Measurements from ENCODE around the gene DBF4B.
"Not testable (repeated sequence)": the region's sequence is repeated elsewhere in the genome, so short reads cannot be mapped to it uniquely, and the experiment has no call there.

Gene DBF4B

DNA sequence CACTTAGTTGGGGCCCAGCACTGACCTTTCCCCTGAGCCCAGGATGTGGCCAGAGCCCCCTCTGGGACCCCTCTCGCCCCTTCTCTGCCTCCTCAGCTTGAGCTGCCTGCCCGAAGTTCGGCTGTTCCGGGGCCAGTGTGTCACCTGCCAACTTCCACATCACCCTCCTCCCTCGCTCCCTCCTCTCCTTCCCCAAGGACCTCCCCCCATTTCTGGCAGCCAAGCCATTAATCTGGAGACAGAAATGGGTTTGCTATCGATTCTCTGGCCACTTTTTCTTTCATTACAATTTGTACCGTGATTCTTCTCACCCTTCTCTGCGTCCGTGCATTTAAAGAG, 41.5 kb downstream of the DBF4B start:
- H3K36me3 ChIP-seq = peaks cover 48% of the 10 kb centered on the region
- TF ChIP-seq, protein P1, sequence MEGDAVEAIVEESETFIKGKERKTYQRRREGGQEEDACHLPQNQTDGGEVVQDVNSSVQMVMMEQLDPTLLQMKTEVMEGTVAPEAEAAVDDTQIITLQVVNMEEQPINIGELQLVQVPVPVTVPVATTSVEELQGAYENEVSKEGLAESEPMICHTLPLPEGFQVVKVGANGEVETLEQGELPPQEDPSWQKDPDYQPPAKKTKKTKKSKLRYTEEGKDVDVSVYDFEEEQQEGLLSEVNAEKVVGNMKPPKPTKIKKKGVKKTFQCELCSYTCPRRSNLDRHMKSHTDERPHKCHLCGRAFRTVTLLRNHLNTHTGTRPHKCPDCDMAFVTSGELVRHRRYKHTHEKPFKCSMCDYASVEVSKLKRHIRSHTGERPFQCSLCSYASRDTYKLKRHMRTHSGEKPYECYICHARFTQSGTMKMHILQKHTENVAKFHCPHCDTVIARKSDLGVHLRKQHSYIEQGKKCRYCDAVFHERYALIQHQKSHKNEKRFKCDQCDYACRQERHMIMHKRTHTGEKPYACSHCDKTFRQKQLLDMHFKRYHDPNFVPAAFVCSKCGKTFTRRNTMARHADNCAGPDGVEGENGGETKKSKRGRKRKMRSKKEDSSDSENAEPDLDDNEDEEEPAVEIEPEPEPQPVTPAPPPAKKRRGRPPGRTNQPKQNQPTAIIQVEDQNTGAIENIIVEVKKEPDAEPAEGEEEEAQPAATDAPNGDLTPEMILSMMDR (IDR thresholded peaks at IDR 0.05) = no peak
- no peaks in the 10 kb centered on the region for H3K9me3 ChIP-seq

DNA sequence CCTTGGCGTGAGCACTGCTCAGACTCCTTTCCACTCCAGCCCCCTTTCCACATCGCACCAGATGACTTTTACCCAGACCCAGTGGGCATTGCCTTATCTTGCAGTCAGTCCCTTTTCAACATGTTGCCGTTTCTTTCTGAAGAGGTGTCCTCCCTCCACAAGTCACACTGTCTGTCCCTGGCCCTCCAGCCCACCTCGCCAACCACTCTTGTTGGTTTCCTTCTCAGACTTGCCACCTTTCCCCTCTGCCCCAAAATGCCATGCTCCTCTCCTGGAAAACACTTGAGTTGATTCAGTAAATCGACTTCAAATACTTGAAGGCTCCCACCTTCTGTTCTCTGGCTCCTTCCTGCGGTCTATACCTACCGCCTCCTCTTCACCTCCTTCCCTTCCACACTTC, 42.9 kb downstream of the DBF4B start:
- Histone ChIP-seq H3K27ac (no peak overlapping the region), H3K36me3 (peaks cover 48% of the 10 kb centered on the region), H3K27me3 (peaks cover 8% of the 10 kb centered on the region), H3K4me3 (ENCODE audit: low read depth in 1 of 2, low read length in 1 of 2) (no peak overlapping the region), H3K4me1 (ENCODE audit: control insufficient read depth in 1 of 2, insufficient read depth in 1 of 2, low read depth in 1 of 2, low read length in 1 of 2) (peaks cover 0 to 8% of the 10 kb centered on the region in 2 experiments), H3K9me3 (no peaks in the 10 kb centered on the region)
- TF ChIP-seq, protein P1 (IDR thresholded peaks at IDR 0.05) = no peak

More for the DNA sequence above, 41.5 kb downstream of the DBF4B start:
- H3K4me3 ChIP-seq (ENCODE audit: low read depth in 1 of 2, low read length in 1 of 2) = no peak overlapping the region
- H3K27ac ChIP-seq = no peak overlapping the region
- peaks cover 0 to 8% of the 10 kb centered on the region in 2 experiments for H3K4me1 ChIP-seq (ENCODE audit: control insufficient read depth in 1 of 2, insufficient read depth in 1 of 2, low read depth in 1 of 2, low read length in 1 of 2)
- H3K27me3 ChIP-seq = no peaks in the 10 kb centered on the region

DNA sequence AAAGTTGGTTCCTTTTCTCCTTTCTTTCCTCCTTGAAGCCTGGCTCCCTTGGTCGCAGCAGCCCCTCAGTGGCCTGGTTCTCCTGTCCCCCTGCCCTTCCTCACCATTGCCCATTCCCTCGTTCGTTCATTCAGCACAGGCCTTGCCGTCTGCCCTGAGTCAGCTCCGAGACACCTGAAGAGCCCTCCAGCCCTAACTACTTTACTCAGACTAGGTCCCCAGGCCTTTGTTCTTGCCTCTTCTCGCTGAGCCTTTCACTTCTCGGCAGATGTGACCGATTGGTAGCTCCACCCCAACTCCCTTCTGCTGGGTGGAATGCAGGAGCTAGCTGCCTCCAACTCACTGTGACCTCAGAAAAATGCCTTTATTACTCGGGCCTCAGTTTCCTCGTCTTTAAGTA, 43.3 kb downstream of the DBF4B start:
- Histone ChIP-seq H3K27ac (no peak overlapping the region), H3K4me3 (ENCODE audit: low read depth in 1 of 2, low read length in 1 of 2) (no peak overlapping the region), H3K36me3 (peaks cover 47% of the 10 kb centered on the region), H3K4me1 (ENCODE audit: control insufficient read depth in 1 of 2, insufficient read depth in 1 of 2, low read depth in 1 of 2, low read length in 1 of 2) (peaks cover 0 to 8% of the 10 kb centered on the region in 2 experiments), H3K9me3 (no peaks in the 10 kb centered on the region), H3K27me3 (peaks cover 11% of the 10 kb centered on the region)
- TF ChIP-seq, protein P1 (IDR thresholded peaks at IDR 0.05) = no peak

DNA sequence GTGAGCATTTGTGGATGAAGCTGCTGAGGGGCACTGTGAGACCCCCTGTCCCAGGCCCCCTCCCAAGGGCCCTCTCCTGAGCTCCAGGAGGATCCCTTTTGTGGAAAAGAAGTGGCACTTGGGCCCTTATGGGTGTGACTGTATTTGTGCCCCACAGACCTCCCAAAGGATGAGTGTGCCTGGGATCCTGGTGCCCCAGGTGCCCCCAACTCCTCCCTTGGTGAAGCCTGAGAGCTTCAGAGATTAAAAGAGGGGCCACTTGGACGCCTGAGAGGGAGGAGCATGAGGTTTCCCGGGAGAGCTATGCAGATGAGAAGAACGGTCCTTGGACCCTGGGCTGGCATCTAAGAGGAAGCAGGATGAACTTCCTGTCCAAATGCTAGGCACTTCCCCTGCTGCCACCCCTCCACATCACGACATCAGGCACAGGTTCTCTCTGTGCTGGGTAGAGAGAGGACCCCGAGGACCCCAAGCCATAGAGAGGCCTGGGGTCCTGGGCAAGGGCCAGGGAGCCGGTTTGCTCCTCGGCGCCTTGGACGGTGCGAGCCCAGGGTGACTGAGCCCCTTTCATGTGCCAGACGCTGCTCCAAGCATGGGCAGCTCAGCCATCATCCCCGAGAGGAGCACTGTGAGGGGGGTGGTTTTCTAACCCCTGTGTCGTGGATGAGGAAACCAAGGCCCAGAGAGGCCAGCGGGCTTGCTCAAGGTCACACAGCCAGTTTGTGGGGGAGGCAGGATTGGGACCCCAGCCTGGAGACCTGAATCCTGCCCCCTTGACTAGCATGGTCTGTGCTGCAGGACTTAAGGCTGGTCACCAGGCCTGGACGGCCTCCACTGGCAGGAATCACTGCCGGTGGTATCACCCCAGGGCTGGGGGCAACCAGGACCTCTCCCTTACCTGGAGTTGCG, 44.7 kb downstream of the DBF4B start:
- H3K9me3 ChIP-seq = no peaks in the 10 kb centered on the region
- H3K4me1 ChIP-seq (ENCODE audit: control insufficient read depth in 1 of 2, insufficient read depth in 1 of 2, low read depth in 1 of 2, low read length in 1 of 2) = peaks cover 0 to 8% of the 10 kb centered on the region in 2 experiments
- H3K4me3 ChIP-seq (ENCODE audit: low read depth in 1 of 2, low read length in 1 of 2) = no peak overlapping the region
- H3K27me3 ChIP-seq = peaks cover 25% of the 10 kb centered on the region
- no peak overlapping the region for H3K27ac ChIP-seq
- H3K36me3 ChIP-seq = peaks cover 33% of the 10 kb centered on the region
- TF ChIP-seq, protein P1 (IDR thresholded peaks at IDR 0.05) = no peak

DNA sequence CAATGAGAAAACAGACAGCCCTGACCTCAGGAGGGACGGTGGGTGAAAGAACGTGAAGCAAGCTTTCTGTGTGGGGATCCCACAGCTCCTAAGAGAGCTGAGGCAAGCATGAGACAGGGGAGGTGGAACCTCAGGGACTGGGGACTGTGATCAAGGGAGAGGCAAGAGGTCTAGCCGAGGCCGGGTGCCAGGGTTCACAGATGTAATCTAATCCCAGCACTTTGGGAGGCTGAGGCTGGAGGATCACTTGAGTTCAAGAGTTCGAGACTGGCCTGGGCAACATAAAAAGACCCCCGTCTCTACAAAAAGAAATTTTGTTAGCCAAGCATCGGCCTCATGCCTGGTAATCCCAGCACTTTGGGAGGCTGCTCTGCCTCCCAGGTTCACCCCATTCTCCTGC, 45.8 kb downstream of the DBF4B start:
- H3K4me1 ChIP-seq (ENCODE audit: control insufficient read depth in 1 of 2, insufficient read depth in 1 of 2, low read depth in 1 of 2, low read length in 1 of 2) = peaks cover 7 to 8% of the 10 kb centered on the region in 2 experiments
- peaks cover 22% of the 10 kb centered on the region for H3K36me3 ChIP-seq
- TF ChIP-seq, protein P1 (IDR thresholded peaks at IDR 0.05) = no peak
- no peak overlapping the region for H3K27ac ChIP-seq
- H3K9me3 ChIP-seq = no peaks in the 10 kb centered on the region
- H3K4me3 ChIP-seq (ENCODE audit: low read depth in 1 of 2, low read length in 1 of 2) = no peak overlapping the region
- peaks cover 35% of the 10 kb centered on the region for H3K27me3 ChIP-seq

DNA sequence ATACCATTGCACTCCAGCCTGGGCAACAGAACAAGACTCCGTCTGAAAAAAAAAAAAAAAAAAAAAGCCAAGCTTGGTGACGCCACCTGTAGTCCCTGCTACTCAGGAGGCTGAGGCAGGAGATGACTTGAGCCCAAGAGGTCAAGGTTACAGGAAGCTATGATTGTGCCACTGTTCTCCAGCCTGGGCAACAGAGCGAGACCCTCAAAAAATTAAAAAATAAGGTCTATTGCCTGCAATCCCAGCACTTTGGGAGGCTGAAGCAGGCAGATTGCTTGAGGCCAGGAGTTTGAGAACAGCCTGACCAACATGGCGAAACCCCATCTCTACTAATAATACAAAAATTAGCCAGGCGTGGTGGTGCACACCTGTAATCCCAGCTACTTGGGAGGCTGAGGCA, 46.7 kb downstream of the DBF4B start:
- H3K27ac ChIP-seq; H3K4me1 ChIP-seq (ENCODE audit: control insufficient read depth in 1 of 2, insufficient read depth in 1 of 2, low read depth in 1 of 2, low read length in 1 of 2); H3K9me3 ChIP-seq; H3K4me3 ChIP-seq (ENCODE audit: low read depth in 1 of 2, low read length in 1 of 2): not testable (repeated sequence)
- Histone ChIP-seq H3K36me3 (peaks cover 13% of the 10 kb centered on the region), H3K27me3 (peaks cover 44% of the 10 kb centered on the region)

All from neutrophil (primary cell).